RWPE2 (cell line): ENCODE data around the gene GAPT.
A peak's percentile ranks its signal among the peaks of the same experiment; 100 is the strongest.

Source experiments
- ATAC-seq: fragments of 200-7000 bp; cut with Tn5 transposase; 3 replicates; pipeline ENCODE4 v1.9.1; 2021; ENCODE audit warnings: low read depth
- DNase-seq: peaks from one replicate; pipeline ENCODE4 v3.0.0-alpha.2; 2020; ENCODE audit warnings: low spot score
- H3K27ac ChIP-seq: fragments of 450-650 bp; 2 replicates; pipeline ENCODE4 v1.5.1; 2017; ENCODE audit warnings: mild to moderate bottlenecking; ENCODE audit not compliant: poor library complexity, severe bottlenecking
- H3K27me3 ChIP-seq: fragments of 250-450 bp; sonication (Bioruptor Pico); 2 replicates; pipeline ENCODE4 v1.5.1; 2021; ENCODE audit warnings: mild to moderate bottlenecking, moderate library complexity; ENCODE audit not compliant: insufficient read depth, poor library complexity, severe bottlenecking
- H3K36me3 ChIP-seq: fragments of 250-450 bp; sonication (Bioruptor Pico); 2 replicates; pipeline ENCODE4 v1.5.1; 2020; ENCODE audit warnings: low read depth, mild to moderate bottlenecking, moderate library complexity
- H3K4me1 ChIP-seq: fragments of 250-450 bp; sonication (Bioruptor Pico); 2 replicates; pipeline ENCODE4 v1.5.1; 2021; ENCODE audit warnings: mild to moderate bottlenecking, moderate library complexity; ENCODE audit not compliant: insufficient read depth, poor library complexity, severe bottlenecking
- H3K4me3 ChIP-seq: fragments of 250-450 bp; sonication (Bioruptor Pico); 2 replicates; pipeline ENCODE4 v1.5.1; 2021; ENCODE audit warnings: mild to moderate bottlenecking, moderate library complexity; ENCODE audit not compliant: severe bottlenecking
- H3K9me3 ChIP-seq: fragments of 250-450 bp; sonication (Bioruptor Pico); 2 replicates; pipeline ENCODE4 v1.5.1; 2021; ENCODE audit warnings: mild to moderate bottlenecking, moderate library complexity; ENCODE audit not compliant: severe bottlenecking
- CTCF ChIP-seq: fragments of 450-650 bp; IDR thresholded peaks from one replicate; pipeline ENCODE4 v1.5.1; 2017; ENCODE audit warnings: mild to moderate bottlenecking, moderate library complexity; ENCODE audit not compliant: poor library complexity, severe bottlenecking

GAPT gene

GRCh38 chr5:58466939-58467338 lies 24.3 kb upstream of the GAPT start:
- DNase-seq (no peak), ATAC-seq (peak; percentile 58; the same call in 2 of the 3 replicates)
- Histone ChIP-seq H3K4me3 (no peak overlapping the region), H3K27ac (no peak overlapping the region), H3K4me1 (peaks cover 7% of the 10 kb centered on the region), H3K36me3 (no peaks in the 10 kb centered on the region), H3K9me3 (no peaks in the 10 kb centered on the region), H3K27me3 (no peaks in the 10 kb centered on the region)
- TF ChIP-seq CTCF, result no peak

GRCh38 chr5:58469896-58470295 lies 21.3 kb upstream of the GAPT start:
- TF ChIP-seq CTCF, result no peak
- Histone ChIP-seq H3K4me3 (no peak overlapping the region), H3K36me3 (no peaks in the 10 kb centered on the region), H3K9me3 (no peaks in the 10 kb centered on the region), H3K27me3 (no peaks in the 10 kb centered on the region), H3K4me1 (no peaks in the 10 kb centered on the region), H3K27ac (no peak overlapping the region)
- DNase-seq, result no peak
- ATAC-seq, result no peak

- no peaks in the 10 kb centered on the region for H3K4me1 ChIP-seq
- H3K9me3 ChIP-seq, result peaks cover 4% of the 10 kb centered on the region
- H3K27me3 ChIP-seq, result no peaks in the 10 kb centered on the region
- ATAC-seq (no peak), DNase-seq (no peak)
- TF ChIP-seq CTCF, result no peak
- H3K4me3 ChIP-seq, result no peak overlapping the region
- H3K36me3 ChIP-seq, result no peaks in the 10 kb centered on the region
- no peak overlapping the region for H3K27ac ChIP-seq
These were observed 15.8 kb upstream of the GAPT start for GRCh38 chr5:58475404-58475803.

- Histone ChIP-seq H3K27me3 (no peaks in the 10 kb centered on the region), H3K4me3 (no peak overlapping the region), H3K4me1 (no peaks in the 10 kb centered on the region), H3K27ac (no peak overlapping the region), H3K36me3 (no peaks in the 10 kb centered on the region), H3K9me3 (peaks cover 4% of the 10 kb centered on the region)
- peak; percentile 45 for TF ChIP-seq CTCF
- DNase-seq (no peak), ATAC-seq (no peak)
These were observed 13.4 kb upstream of the GAPT start for GRCh38 chr5:58477760-58478376.

- no peak overlapping the region for H3K27ac ChIP-seq
- no peaks in the 10 kb centered on the region for H3K36me3 ChIP-seq
- no peaks in the 10 kb centered on the region for H3K4me1 ChIP-seq
- ATAC-seq, result no peak
- H3K9me3 ChIP-seq, result no peaks in the 10 kb centered on the region
- no peak for DNase-seq
- H3K27me3 ChIP-seq, result peaks cover 10% of the 10 kb centered on the region
- no peak overlapping the region for H3K4me3 ChIP-seq
- no peak for TF ChIP-seq CTCF
These were observed 10.1 kb upstream of the GAPT start for GRCh38 chr5:58481066-58481676.
